Testis (tissue), 3 donors: Measurements from ENCODE around the gene IRF3. TPM values are rescaled to one million over a fixed set of nuclear protein-coding genes. Genes with fewer than 3 reads are reported as not detected.
"Not testable (repeated sequence)": the region's sequence is repeated elsewhere in the genome, so short reads cannot be mapped to it uniquely, and the experiment has no call there.

Experiments used
- DNase-seq: peaks from one replicate; pipeline ENCODE4 v3.0.0-alpha.2; 2019
- H3K27ac ChIP-seq, 2 donors: fragments of 200-600 bp; sonication (generic); one replicate each; pipeline ENCODE4 v1.5.1; 2019
- H3K27me3 ChIP-seq: fragments of 200-600 bp; sonication (generic); one replicate; pipeline ENCODE4 v1.5.1; 2019
- H3K36me3 ChIP-seq: fragments of 200-600 bp; sonication (generic); one replicate; pipeline ENCODE4 v1.5.1; 2017; ENCODE audit warnings: low read depth; ENCODE audit errors: missing control alignments
- H3K4me1 ChIP-seq: fragments of 200-600 bp; sonication (generic); one replicate; pipeline ENCODE4 v1.5.1; 2019
- H3K4me3 ChIP-seq, 2 donors: fragments of 200-600 bp; sonication (generic); one replicate each; pipeline ENCODE4 v1.5.1; 2017 to 2019
- H3K9me3 ChIP-seq: fragments of 200-600 bp; sonication (generic); one replicate; pipeline ENCODE4 v1.5.1; 2017
- CTCF ChIP-seq, 3 experiments: fragments of 450-650 bp in 2 of 3; fragments of 200-600 bp in 1 of 3; sonication (generic) in 1 of 3; IDR thresholded peaks; one replicate each; pipeline ENCODE4 v1.5.1; 2016 to 2019; ENCODE audit warnings: antibody characterized with exemption in 3 of 3, mild to moderate bottlenecking in 2 of 3, moderate library complexity in 1 of 3
- POLR2A ChIP-seq: fragments of 450-650 bp; IDR thresholded peaks from one replicate; pipeline ENCODE4 v1.6.1; 2017; ENCODE audit warnings: antibody characterized with exemption, mild to moderate bottlenecking, moderate library complexity
- WGBS, 2 donors: methylation state at CpG; one replicate each; pipeline ENCODE4 v1.1.5; 2018; 5-methylcytosine and 5-hydroxymethylcytosine counted together
- intact Hi-C: fragments of 100-400 bp; cut with DNase I; formaldehyde crosslinking; loops from one replicate; pipeline ENCODE4 v1.15.1; 2023; ENCODE audit warnings: low total_unique reads
- polyA plus RNA-seq: library from polyadenylated mRNA; stranded (reverse); fragments of 350-450 nt; fragmentation: Illumina TruSeq; extraction: RNeasy Lipid Tissue Mini Kit (QIAGEN cat#74804); gene quantifications from one replicate; pipeline ENCODE4 v1.2.3, GENCODE V29; 2014; ENCODE audit warnings: low read depth, low replicate concordance; ENCODE audit not compliant: insufficient read depth
- total RNA-seq, 2 donors: library from RNA; depleted of rRNA; stranded (reverse); fragments of >200 nt; gene quantifications; one replicate each; pipeline ENCODE4 v1.2.3, GENCODE V29; 2016

Gene IRF3
- total and polyA plus RNA-seq, 3 donors from 2014 or later = 34.9 to 51.6 (median 50.1) TPM

GRCh38 chr19:49637821-49638738, 27.6 kb downstream of the IRF3 start:
- Histone ChIP-seq H3K27ac (peak overlapping the region; percentile 82 to 99), H3K27me3 (no peaks in the 10 kb centered on the region), H3K36me3 (no peaks in the 10 kb centered on the region), H3K4me1 (peaks cover 40% of the 10 kb centered on the region), H3K9me3 (no peaks in the 10 kb centered on the region), H3K4me3 (no peak overlapping the region)
- TF ChIP-seq POLR2A = no peak
- TF ChIP-seq CTCF (IDR thresholded peaks at IDR 0.05) = no peak
- WGBS, 2 donors = 26 to 29% methylated on average over 17 to 19 of the region's 19 CpGs
- DNase-seq = peak; percentile 92
- intact Hi-C loops = no loop called here

- intact Hi-C loops = no loop called here
- WGBS, 2 donors = 78 to 83% methylated on average over 30 of the region's 30 CpGs
- Histone ChIP-seq H3K27me3 (no peaks in the 10 kb centered on the region), H3K27ac (peak overlapping the region in 1 of 2 donors; percentile 53), H3K4me1 (peaks cover 33% of the 10 kb centered on the region), H3K9me3 (no peaks in the 10 kb centered on the region), H3K4me3 (no peak overlapping the region), H3K36me3 (no peaks in the 10 kb centered on the region)
- TF ChIP-seq POLR2A (no peak), CTCF (IDR thresholded peaks at IDR 0.05) (no peak)
- no peak for DNase-seq
Observed at GRCh38 chr19:49636233-49636932, 29.3 kb downstream of the IRF3 start.

- intact Hi-C loops = no loop called here
- H3K9me3 ChIP-seq = no peaks in the 10 kb centered on the region
- no peaks in the 10 kb centered on the region for H3K36me3 ChIP-seq
- no peak for DNase-seq
- TF ChIP-seq CTCF (IDR thresholded peaks at IDR 0.05) (no peak), POLR2A (no peak)
- peaks cover 31% of the 10 kb centered on the region for H3K4me1 ChIP-seq
- no peaks in the 10 kb centered on the region for H3K27me3 ChIP-seq
- WGBS, 2 donors = 51 to 60% methylated on average over 24 of the region's 24 CpGs
- H3K27ac ChIP-seq = peak overlapping the region in 1 of 2 donors; percentile 53
- no peak overlapping the region for H3K4me3 ChIP-seq
Observed at GRCh38 chr19:49635530-49636232, 30.0 kb downstream of the IRF3 start.

- H3K27me3 ChIP-seq, H3K9me3 ChIP-seq, H3K4me3 ChIP-seq, intact Hi-C loops, H3K27ac ChIP-seq, H3K36me3 ChIP-seq, DNase-seq: not testable (repeated sequence)
- 73 to 74% methylated on average over 9 of the region's 9 CpGs for WGBS, 2 donors
- H3K4me1 ChIP-seq = peaks cover 16% of the 10 kb centered on the region
Observed at GRCh38 chr19:49633273-49633672, 32.4 kb downstream of the IRF3 start.

GRCh38 chr19:49632576-49632975, 33.1 kb downstream of the IRF3 start:
- no peak overlapping the region for H3K4me3 ChIP-seq
- intact Hi-C loops = no loop called here
- TF ChIP-seq POLR2A (no peak), CTCF (IDR thresholded peaks at IDR 0.05) (no peak)
- no peaks in the 10 kb centered on the region for H3K27me3 ChIP-seq
- DNase-seq = no peak
- no peak overlapping the region for H3K27ac ChIP-seq
- no peaks in the 10 kb centered on the region for H3K36me3 ChIP-seq
- WGBS, 2 donors = 97 to 98% methylated on average over 5 of the region's 5 CpGs
- peaks cover 9% of the 10 kb centered on the region for H3K4me1 ChIP-seq
- H3K9me3 ChIP-seq = no peaks in the 10 kb centered on the region
